SK-N-MC (cell line): ENCODE results near the gene SMIM41.

ENCODE experiments used
- EZH2 ChIP-seq: fragments of 200-600 bp; sonication (generic); IDR thresholded peaks from one replicate; pipeline ENCODE4 v1.6.1; 2017; ENCODE audit warnings: antibody characterized with exemption
- POLR2AphosphoS5 ChIP-seq: IDR thresholded peaks from 2 replicates; pipeline ENCODE4 v1.6.1; 2012; ENCODE audit warnings: mild to moderate bottlenecking, low read depth, low read length, borderline replicate concordance

- TF ChIP-seq EZH2 = no peak
- TF ChIP-seq POLR2AphosphoS5 = no peak
These were observed 18.9 kb upstream of the SMIM41 start for GRCh38 chr12:52060498-52061177.
